ENCODE results near the gene PPARA.
"Not testable (repeated sequence)": the region's sequence is repeated elsewhere in the genome, so short reads cannot be mapped to it uniquely, and the experiment has no call there.

Gene PPARA

DNA sequence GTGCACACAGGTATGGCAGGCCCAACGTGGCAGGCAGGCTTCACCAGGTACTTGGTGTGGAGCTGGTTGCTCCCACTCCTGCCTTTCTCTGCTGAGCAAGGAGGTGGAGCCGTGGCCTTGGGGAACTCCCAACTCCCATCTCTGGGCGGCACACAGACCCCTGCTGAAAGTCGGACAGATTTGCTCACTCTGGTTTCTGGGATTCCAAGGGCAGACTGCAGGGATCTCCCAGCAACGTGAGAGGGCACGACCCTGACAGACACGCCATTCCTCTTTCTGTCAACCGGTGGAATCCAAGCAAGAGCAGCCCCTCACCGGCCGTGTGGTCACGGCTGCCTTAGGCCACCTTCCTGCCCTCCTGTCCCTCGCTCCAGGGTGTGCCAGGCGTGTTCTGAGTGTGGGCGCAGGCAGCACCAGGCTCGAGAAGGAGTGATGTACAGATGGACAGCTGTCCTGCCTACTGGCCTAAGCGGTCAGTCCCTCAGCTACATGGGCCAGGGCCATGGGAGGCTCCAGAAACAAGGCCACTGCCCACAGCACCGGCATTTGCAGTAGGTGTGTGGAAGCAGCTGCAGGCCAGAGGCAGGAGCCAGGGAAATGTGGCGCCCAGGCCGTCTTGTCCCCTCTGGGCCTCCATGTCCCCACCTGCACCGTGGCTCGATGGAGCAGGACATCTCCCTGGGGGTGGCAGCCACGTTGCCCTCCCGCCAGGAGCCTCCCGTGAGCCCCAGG lies 13.7 kb upstream of the PPARA start:
- DNase-seq (ENCODE audit: low spot score) = no peak
- TF ChIP-seq CTCF (IDR thresholded peaks at IDR 0.05; ENCODE audit: extremely low read depth, insufficient read depth, missing control alignments) = no peak
- in situ Hi-C loops (cut with MboI; ENCODE audit: low pct_unique_long_range_greater_than_20kb, low sequenced_read_pairs, unreplicated experiment) = no loop called here

GRCh38 chr22:46137218-46137766 lies 13.0 kb upstream of the PPARA start:
- in situ Hi-C loops (cut with MboI; ENCODE audit: low pct_unique_long_range_greater_than_20kb, low sequenced_read_pairs, unreplicated experiment) = no loop called here

GRCh38 chr22:46138058-46138797 lies 12.1 kb upstream of the PPARA start:
- no peak for TF ChIP-seq CTCF (IDR thresholded peaks at IDR 0.05; ENCODE audit: extremely low read depth, insufficient read depth, missing control alignments)
- no peak for DNase-seq (ENCODE audit: low spot score)
- in situ Hi-C loops (cut with MboI; ENCODE audit: low pct_unique_long_range_greater_than_20kb, low sequenced_read_pairs, unreplicated experiment) = no loop called here

More at GRCh38 chr22:46137218-46137766, 13.0 kb upstream of the PPARA start:
- DNase-seq (ENCODE audit: low spot score) = no peak
- no peak for TF ChIP-seq CTCF (IDR thresholded peaks at IDR 0.05; ENCODE audit: extremely low read depth, insufficient read depth, missing control alignments)

DNA sequence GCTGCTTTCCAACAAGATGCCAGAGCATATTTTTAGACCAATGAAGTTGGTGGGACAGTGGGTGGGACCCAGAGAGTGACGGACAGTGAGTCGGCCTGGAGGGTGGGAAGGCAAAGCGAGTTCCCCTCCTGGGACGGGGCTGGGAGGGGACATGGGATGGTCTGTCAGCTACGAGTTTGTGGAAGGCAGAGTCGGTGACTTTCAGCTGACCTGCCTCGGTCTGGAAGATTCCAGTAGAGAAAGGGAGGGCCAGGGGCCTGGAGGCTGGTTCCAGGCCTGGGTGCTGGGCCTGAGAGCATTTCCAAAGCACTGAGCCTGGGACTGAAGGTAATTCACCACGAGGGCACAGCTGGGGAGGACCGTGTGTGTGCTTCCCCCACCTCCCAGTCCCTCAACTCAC lies 10.9 kb upstream of the PPARA start:
- DNase-seq (ENCODE audit: low spot score); in situ Hi-C loops (cut with MboI; ENCODE audit: low pct_unique_long_range_greater_than_20kb, low sequenced_read_pairs, unreplicated experiment): not testable (repeated sequence)

DNA sequence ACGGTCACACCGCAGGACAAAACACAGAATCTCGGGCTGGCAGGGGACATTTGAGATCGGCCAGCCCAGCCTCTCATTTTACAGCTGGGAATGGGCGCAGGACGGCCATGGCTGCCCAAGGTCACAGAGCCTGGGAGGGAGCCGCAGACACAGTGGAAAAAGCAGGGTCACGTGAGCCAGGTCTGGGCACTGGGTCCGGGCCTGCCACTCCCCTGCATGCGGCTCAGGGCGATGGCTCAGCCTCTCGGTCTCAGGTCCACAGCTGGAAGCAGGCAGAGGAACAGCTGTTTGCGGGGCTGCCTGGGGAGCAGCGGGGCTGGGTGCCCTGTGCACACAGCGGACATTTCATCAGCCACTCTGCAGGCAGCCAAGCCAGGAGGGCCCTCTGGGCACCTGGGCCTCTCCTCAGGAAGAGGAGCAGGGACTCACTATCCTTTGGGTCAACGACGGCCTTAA lies 10.4 kb upstream of the PPARA start:
- DNase-seq (ENCODE audit: low spot score) = no peak
- TF ChIP-seq CTCF (IDR thresholded peaks at IDR 0.05; ENCODE audit: extremely low read depth, insufficient read depth, missing control alignments) = no peak
- in situ Hi-C loops (cut with MboI; ENCODE audit: low pct_unique_long_range_greater_than_20kb, low sequenced_read_pairs, unreplicated experiment) = no loop called here

DNA sequence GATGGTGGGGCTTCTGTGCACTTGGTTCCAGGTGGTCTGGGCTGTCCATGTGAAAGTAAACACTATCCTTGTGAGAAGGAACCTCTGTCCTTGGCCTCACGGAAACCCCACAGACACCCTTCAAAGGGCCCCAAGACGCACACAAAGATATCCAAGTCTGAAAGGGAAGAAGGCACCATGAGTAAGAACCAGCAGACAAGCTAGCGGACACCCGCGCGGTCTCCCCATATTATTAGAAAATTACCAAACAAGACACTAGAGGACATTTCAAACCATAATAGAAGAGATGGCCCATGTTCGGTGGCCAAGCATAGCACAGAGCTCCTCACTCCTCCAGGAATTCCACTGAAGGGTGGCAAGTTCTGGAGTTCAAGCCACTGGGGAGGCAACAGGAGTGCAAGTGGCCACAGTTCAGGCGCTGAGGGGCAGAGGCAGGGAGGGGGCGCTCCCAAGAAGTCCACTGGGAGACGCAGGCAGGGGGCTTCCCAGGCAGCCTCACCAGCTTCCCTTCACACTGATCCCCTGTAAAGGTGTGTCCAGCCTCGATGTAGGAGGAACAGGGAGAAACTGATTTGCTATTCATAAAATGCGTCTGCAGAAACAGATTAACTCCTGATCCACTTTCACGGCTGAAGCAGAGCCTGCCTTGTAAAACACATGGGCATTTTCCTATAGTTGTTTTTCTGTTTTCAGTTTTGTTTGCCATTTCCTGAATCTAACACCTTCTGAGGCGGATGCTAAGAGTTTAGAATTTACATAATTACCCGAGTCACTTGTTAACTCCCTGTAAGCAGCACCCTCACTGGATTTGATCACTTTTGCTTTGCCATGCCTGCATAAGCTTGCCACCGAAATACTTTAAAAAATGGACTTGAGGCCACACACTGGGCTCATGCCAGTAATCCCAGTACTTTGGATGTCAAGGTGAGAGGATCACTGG lies 9.1 kb upstream of the PPARA start:
- in situ Hi-C loops (cut with MboI; ENCODE audit: low pct_unique_long_range_greater_than_20kb, low sequenced_read_pairs, unreplicated experiment) = no loop called here
- no peak for TF ChIP-seq CTCF (IDR thresholded peaks at IDR 0.05; ENCODE audit: extremely low read depth, insufficient read depth, missing control alignments)
- DNase-seq (ENCODE audit: low spot score) = peak; percentile 29

All from GM13977 (cell line).